Neural progenitor cell (in vitro differentiated cells): ENCODE data around the gene HYI. TPM values are rescaled to one million over a fixed set of nuclear protein-coding genes. Genes with fewer than 3 reads are reported as not detected.
"Not testable (repeated sequence)": the region's sequence is repeated elsewhere in the genome, so short reads cannot be mapped to it uniquely, and the experiment has no call there.

Source experiments
- DNase-seq: peaks from one replicate; pipeline ENCODE4 v3.0.0-alpha.2; 2016; ENCODE audit warnings: low spot score
- H2AFZ ChIP-seq: fragments of 200-600 bp; sonication (generic); replicated peaks from 2 replicates; pipeline ENCODE4 v1.6.1; 2016; ENCODE audit warnings: antibody characterized with exemption
- H3F3A ChIP-seq: fragments of 200-600 bp; sonication (generic); 2 replicates; pipeline ENCODE4 v1.6.1; 2016; ENCODE audit warnings: antibody characterized with exemption, low read depth
- H3K27ac ChIP-seq: fragments of 200-600 bp; sonication (generic); 2 replicates; pipeline ENCODE4 v1.5.1; 2016; ENCODE audit warnings: mild to moderate bottlenecking
- H3K27me3 ChIP-seq: fragments of 200-600 bp; sonication (generic); 2 replicates; pipeline ENCODE4 v1.6.1; 2016; ENCODE audit warnings: mild to moderate bottlenecking, moderate library complexity
- H3K36me3 ChIP-seq: fragments of 200-600 bp; sonication (generic); 2 replicates; pipeline ENCODE4 v1.5.1; 2016
- H3K4me1 ChIP-seq: fragments of 200-600 bp; sonication (generic); 2 replicates; pipeline ENCODE4 v1.6.1; 2016; ENCODE audit warnings: mixed run types
- H3K4me2 ChIP-seq: fragments of 200-600 bp; sonication (generic); 2 replicates; pipeline ENCODE4 v1.6.1; 2016
- H3K4me3 ChIP-seq: fragments of 200-600 bp; sonication (generic); 2 replicates; pipeline ENCODE4 v1.5.1; 2016
- H3K79me2 ChIP-seq: fragments of 200-600 bp; sonication (generic); 2 replicates; pipeline ENCODE4 v1.6.1; 2016; ENCODE audit warnings: low read depth
- H3K9ac ChIP-seq: fragments of 200-600 bp; sonication (generic); 2 replicates; pipeline ENCODE4 v1.6.1; 2016
- H3K9me3 ChIP-seq: fragments of 200-600 bp; sonication (generic); 2 replicates; pipeline ENCODE4 v1.5.1; 2016; ENCODE audit warnings: low read depth
- H4K20me1 ChIP-seq: fragments of 200-600 bp; sonication (generic); 2 replicates; pipeline ENCODE4 v1.6.1; 2016; ENCODE audit warnings: low read depth
- H3K27ac Mint-ChIP-seq: 3 replicates; pipeline ENCODE4 v1.8.0; 2021; ENCODE audit warnings: mixed read lengths
- H3K27me3 Mint-ChIP-seq: 2 replicates; pipeline ENCODE4 v1.8.0; 2022; ENCODE audit warnings: low read depth, mild to moderate bottlenecking, inconsistent platforms, moderate library complexity, mixed read lengths; ENCODE audit not compliant: insufficient read depth
- H3K36me3 Mint-ChIP-seq: 3 replicates; pipeline ENCODE4 v1.8.0; 2021; ENCODE audit warnings: mixed read lengths
- H3K4me1 Mint-ChIP-seq: 3 replicates; pipeline ENCODE4 v1.8.0; 2021; ENCODE audit warnings: mixed read lengths
- H3K4me3 Mint-ChIP-seq: 3 replicates; pipeline ENCODE4 v1.8.0; 2021; ENCODE audit warnings: mild to moderate bottlenecking, moderate library complexity, mixed read lengths
- H3K9me3 Mint-ChIP-seq: 3 replicates; pipeline ENCODE4 v1.8.0; 2020; ENCODE audit warnings: mixed read lengths
- CTCF ChIP-seq: fragments of 200-600 bp; sonication (generic); IDR thresholded peaks from 2 replicates; pipeline ENCODE4 v1.5.1; 2017; ENCODE audit warnings: antibody characterized with exemption, mild to moderate bottlenecking
- EZH2 ChIP-seq: fragments of 200-600 bp; sonication (generic); IDR thresholded peaks from 2 replicates; pipeline ENCODE4 v1.6.1; 2017; ENCODE audit warnings: antibody characterized with exemption, mild to moderate bottlenecking, moderate library complexity
- EZH2phosphoT487 ChIP-seq: fragments of 200-600 bp; sonication (generic); IDR thresholded peaks from 2 replicates; pipeline ENCODE4 v1.6.1; 2017; ENCODE audit warnings: antibody characterized with exemption
- total RNA-seq: library from RNA; depleted of rRNA; stranded (reverse); fragments of >200 nt; gene quantifications from 2 replicates; pipeline ENCODE4 v1.2.3, GENCODE V29; 2015; ENCODE audit warnings: low replicate concordance

Gene HYI
- total RNA-seq, 1 donor from 2014 or later, result 10.3 TPM

DNA sequence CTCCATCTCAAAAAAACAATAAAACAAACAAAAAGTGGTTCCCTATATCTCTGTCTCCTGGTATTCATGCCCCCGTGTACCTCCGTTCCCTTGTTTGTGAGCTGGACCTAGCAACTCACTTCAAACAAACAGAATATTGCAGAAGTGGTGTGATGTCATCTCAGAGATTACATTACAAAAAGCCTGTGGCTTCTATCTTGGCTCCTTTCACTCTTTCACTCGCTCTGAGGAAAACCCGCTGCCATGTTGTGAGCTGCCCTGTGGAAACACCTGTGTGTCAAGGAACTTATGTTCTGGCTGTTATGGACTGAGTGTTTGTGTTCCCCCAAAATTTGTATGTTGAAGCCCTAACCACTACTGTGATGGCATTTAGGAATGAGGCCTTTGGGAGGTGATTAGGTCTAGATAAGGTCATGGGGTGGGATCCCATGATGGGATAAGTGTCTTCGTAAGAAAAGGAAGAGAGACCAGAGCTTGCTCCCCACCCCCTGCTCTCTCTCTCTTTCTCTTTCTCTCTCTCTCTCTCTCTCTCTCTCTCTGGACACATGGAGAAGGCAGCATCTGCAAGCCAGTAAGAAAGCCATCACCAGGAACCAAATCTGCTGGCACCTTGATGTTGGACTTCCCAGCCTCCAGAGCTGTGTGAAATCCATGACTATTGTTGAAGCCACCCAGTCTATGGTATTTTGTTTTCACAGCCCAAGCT lies 7.4 kb upstream of the HYI start:
- H3K27me3 Mint-ChIP-seq, result peaks cover 5% of the 10 kb centered on the region

DNA sequence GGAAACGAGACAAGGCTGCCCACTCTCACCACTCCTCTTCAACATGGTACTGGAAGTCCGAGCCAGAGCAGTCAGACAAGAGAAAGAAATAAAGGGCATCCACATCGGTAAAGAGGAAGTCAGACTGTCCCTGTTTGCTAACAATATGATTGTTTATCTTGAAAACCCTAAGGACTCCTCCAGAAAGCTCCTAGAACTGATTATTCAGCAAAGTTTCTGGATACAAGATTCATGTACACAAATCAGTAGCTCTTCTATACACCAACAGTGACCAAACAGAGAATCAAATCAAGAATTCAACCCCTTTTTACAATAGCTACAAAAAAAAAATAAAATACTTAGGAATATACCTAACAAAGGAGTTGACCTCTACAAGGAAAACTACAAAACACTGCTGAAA lies 4.6 kb upstream of the HYI start:
- not testable (repeated sequence) for H2AFZ ChIP-seq, H3K4me1 ChIP-seq, H3K79me2 ChIP-seq, H3K4me3 ChIP-seq, H3K9me3 Mint-ChIP-seq, H3K4me2 ChIP-seq, H3K27me3 Mint-ChIP-seq, H3K27ac Mint-ChIP-seq, H3K36me3 Mint-ChIP-seq, H3K27me3 ChIP-seq, H3K27ac ChIP-seq, H3K36me3 ChIP-seq, DNase-seq, H3K9me3 ChIP-seq, H4K20me1 ChIP-seq, H3K4me3 Mint-ChIP-seq, H3K9ac ChIP-seq
- H3K4me1 Mint-ChIP-seq, result peaks cover 12% of the 10 kb centered on the region
- peaks cover 15% of the 10 kb centered on the region for H3F3A ChIP-seq

More for the DNA sequence above, 7.4 kb upstream of the HYI start:
- H3K27ac Mint-ChIP-seq, result peak overlapping the region; percentile 81
- peaks cover 4% of the 10 kb centered on the region for H3K9me3 Mint-ChIP-seq
- TF ChIP-seq CTCF (no peak), EZH2 (no peak), EZH2phosphoT487 (no peak)
- Histone ChIP-seq H4K20me1 (no peaks in the 10 kb centered on the region), H3K9me3 (no peaks in the 10 kb centered on the region), H3K4me1 (no peaks in the 10 kb centered on the region), H3K36me3 (no peaks in the 10 kb centered on the region), H3K79me2 (no peaks in the 10 kb centered on the region), H3K27ac (no peak overlapping the region), H2AFZ (no peak overlapping the region), H3K4me3 (no peak overlapping the region), H3K4me2 (no peak overlapping the region), H3K9ac (no peak overlapping the region), H3K27me3 (peaks cover 6% of the 10 kb centered on the region), H3F3A (no peaks in the 10 kb centered on the region)
- H3K4me3 Mint-ChIP-seq, result no peak overlapping the region
- H3K36me3 Mint-ChIP-seq, result no peaks in the 10 kb centered on the region
- no peaks in the 10 kb centered on the region for H3K4me1 Mint-ChIP-seq
- DNase-seq, result no peak

DNA sequence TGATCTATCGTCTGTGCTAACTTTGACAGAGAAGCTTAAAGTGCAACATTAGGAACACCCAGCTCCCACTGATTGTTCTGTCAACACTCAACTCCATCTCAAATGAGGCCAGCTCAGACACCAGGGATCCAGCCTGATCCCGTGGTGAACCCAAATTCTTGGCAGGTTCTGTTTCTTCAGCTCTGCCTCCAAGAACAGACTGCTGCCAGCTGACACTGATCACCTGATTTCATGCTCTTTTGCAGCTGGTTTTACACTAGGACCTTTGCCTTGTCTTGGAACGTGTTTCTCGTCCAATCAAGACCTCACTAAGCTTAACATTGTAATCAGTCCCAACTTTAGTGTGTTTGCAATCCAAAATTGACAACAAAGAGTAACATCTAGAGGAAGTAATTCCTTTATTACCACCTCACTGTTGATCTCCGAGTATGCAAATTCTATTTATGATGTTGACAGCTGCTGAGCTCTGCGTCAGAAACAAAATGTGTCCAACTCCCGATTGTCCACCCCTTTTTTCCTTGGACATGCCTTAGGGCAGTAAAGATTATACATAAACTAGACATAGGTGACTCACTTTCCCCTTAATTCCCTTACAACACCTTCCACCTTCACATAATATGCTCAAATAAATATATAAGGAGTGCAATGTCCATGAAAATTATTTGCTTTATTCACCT lies 1.6 kb upstream of the HYI start:
- H3K27ac Mint-ChIP-seq, result no peak overlapping the region
- Histone ChIP-seq H3K9ac (no peak overlapping the region), H3K79me2 (no peaks in the 10 kb centered on the region), H3K36me3 (no peaks in the 10 kb centered on the region), H3K27me3 (peaks cover 6% of the 10 kb centered on the region), H3K9me3 (no peaks in the 10 kb centered on the region), H3K4me2 (no peak overlapping the region), H3K4me1 (peaks cover 9% of the 10 kb centered on the region), H4K20me1 (peaks cover 6% of the 10 kb centered on the region), H3K27ac (no peak overlapping the region), H2AFZ (no peak overlapping the region), H3K4me3 (no peak overlapping the region), H3F3A (peaks cover 27% of the 10 kb centered on the region)
- H3K4me1 Mint-ChIP-seq, result peaks cover 21% of the 10 kb centered on the region
- TF ChIP-seq EZH2phosphoT487 (no peak), EZH2 (no peak), CTCF (no peak)
- H3K27me3 Mint-ChIP-seq, result peaks cover 14% of the 10 kb centered on the region
- peak overlapping the region; percentile 71 for H3K4me3 Mint-ChIP-seq
- no peaks in the 10 kb centered on the region for H3K9me3 Mint-ChIP-seq
- H3K36me3 Mint-ChIP-seq, result peaks cover 17% of the 10 kb centered on the region
- DNase-seq, result no peak
